Activated T-cell treated with anti-CD3 and anti-CD28 coated beads, Interleukin-2, amount 50 U/mL, for 4 hours (primary cell): Measurements from ENCODE around the gene ISG20L2. TPM values are rescaled to one million over a fixed set of nuclear protein-coding genes. Genes with fewer than 3 reads are reported as not detected.

Experiments used
- ATAC-seq, 2 donors: fragments of 200-7000 bp; cut with Tn5 transposase; one replicate each; pipeline ENCODE4 v1.10.0; 2021
- DNase-seq: peaks from one replicate; pipeline ENCODE4 v3.0.0-alpha.2; 2020
- H3K27me3 Mint-ChIP-seq: one replicate; pipeline ENCODE4 v1.8.0; 2021; ENCODE audit warnings: low read depth, mixed read lengths
- H3K36me3 Mint-ChIP-seq: one replicate; pipeline ENCODE4 v1.8.0; 2022; ENCODE audit warnings: mixed read lengths; ENCODE audit not compliant: insufficient read depth
- H3K4me1 Mint-ChIP-seq: one replicate; pipeline ENCODE4 v1.8.0; 2021; ENCODE audit warnings: low read depth, mixed read lengths
- H3K4me3 Mint-ChIP-seq: one replicate; pipeline ENCODE4 v1.8.0; 2021; ENCODE audit warnings: mild to moderate bottlenecking, moderate library complexity, mixed read lengths
- H3K9me3 Mint-ChIP-seq: one replicate; pipeline ENCODE4 v1.8.0; 2021; ENCODE audit warnings: mixed read lengths
- total RNA-seq, 3 donors: library from RNA; stranded (reverse); gene quantifications; one replicate each; pipeline ENCODE4 v1.2.1, GENCODE V29; 2021

Gene ISG20L2
- total RNA-seq, 3 donors from 2014 or later: 62.4 to 65.9 (median 63.8) TPM

DNA sequence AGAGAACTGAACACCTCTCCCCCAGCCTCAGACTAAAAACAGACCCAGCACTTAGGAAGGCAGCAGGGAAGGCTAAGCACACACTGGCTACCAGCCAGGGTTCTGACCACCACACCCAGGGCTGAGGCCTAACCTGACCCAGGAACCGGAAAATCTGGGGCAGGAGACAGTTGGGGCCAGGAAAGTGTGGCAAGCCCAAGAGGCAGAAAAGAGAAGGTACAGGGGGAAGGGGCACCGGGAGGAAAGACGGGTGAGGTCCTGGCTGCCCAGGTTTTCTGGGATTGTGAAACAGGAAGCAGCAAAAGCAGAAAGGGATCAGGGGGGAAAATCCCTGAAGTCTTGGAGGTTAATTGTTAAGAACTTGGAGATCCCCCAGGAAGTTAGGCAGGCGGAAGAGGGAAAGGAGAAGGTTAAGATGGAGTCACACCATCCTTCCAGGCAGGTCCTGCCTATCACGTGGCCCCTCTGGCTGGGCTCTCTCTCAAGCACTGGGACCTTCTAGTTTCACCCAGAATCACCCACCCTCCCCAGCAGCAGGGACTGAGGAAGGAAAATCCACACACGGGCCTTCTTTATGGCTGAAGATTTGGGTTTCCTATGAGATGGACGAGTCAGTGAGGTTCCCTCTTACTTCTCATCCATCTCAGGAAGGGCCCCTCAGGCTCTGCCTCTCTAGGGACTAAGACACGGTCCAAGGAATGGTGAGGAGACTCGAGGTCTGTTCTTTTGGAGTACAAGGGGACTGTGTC lies 20.3 kb upstream of the ISG20L2 start:
- DNase-seq (no peak), ATAC-seq (no peak)
- peak overlapping the region; percentile 94 for H3K4me3 Mint-ChIP-seq
- no peaks in the 10 kb centered on the region for H3K27me3 Mint-ChIP-seq
- no peaks in the 10 kb centered on the region for H3K9me3 Mint-ChIP-seq
- H3K36me3 Mint-ChIP-seq: peaks cover 10% of the 10 kb centered on the region
- H3K4me1 Mint-ChIP-seq: peaks cover 57% of the 10 kb centered on the region

- no peak for DNase-seq
- Mint-ChIP-seq H3K9me3 (no peaks in the 10 kb centered on the region), H3K27me3 (no peaks in the 10 kb centered on the region), H3K4me1 (peaks cover 53% of the 10 kb centered on the region), H3K36me3 (peaks cover 15% of the 10 kb centered on the region), H3K4me3 (peak overlapping the region; percentile 94)
- ATAC-seq: no peak
Measured at GRCh38 chr1:156747742-156748669, 19.4 kb upstream of the ISG20L2 start.

DNA sequence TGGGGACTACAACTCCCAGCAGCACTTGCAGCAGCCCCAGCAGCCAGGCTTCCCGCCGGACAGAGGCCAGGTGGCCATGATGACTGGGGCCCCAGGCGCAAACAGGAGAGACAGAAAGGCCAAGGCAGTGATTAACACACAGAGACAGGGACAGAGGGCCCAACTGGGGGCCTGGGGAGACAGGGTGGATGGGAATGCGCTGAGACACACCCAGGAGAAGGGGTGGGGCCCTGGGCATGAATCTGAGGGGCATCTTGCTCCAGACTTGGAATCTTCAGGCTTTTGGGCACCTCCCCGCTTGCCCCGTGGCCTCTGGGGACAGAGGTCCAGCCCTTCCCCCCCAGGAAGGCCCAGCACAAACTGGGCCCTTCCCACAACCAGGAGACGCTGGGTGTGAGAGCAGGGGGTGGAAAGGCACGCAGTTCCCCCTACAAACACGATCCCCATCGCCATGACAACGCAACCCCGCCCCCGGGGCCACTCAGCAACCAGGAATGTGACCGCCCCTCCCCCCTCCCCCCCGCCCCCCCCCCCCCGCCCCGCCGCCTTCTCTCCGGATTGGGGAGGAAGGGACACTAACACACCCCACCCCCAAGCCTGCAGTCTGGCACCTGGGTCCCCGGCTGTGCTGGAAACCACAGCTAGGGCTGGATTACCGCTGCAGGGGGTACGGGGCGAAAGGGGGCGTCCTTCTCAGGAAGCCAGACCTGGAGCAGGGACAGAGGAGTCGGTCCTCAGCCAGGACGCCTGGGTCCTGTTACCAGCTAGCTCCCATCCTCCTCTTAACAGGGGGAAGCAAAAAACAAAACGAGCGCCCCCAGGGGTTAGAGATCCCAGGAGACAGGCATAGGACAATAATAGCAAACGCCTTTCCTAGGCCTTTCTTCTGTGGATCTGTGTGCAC lies 18.4 kb upstream of the ISG20L2 start:
- Mint-ChIP-seq H3K27me3 (no peaks in the 10 kb centered on the region), H3K9me3 (no peaks in the 10 kb centered on the region), H3K4me1 (peaks cover 52% of the 10 kb centered on the region), H3K4me3 (peak overlapping the region; percentile 94), H3K36me3 (peaks cover 20% of the 10 kb centered on the region)
- ATAC-seq: no peak
- DNase-seq: peak; percentile 45

- ATAC-seq (no peak), DNase-seq (no peak)
- Mint-ChIP-seq H3K27me3 (no peaks in the 10 kb centered on the region), H3K36me3 (peaks cover 23% of the 10 kb centered on the region), H3K4me3 (peak overlapping the region; percentile 81), H3K9me3 (no peaks in the 10 kb centered on the region), H3K4me1 (peaks cover 56% of the 10 kb centered on the region)
Measured at GRCh38 chr1:156746406-156746727, 17.8 kb upstream of the ISG20L2 start.

- Mint-ChIP-seq H3K9me3 (no peaks in the 10 kb centered on the region), H3K4me3 (peak overlapping the region; percentile 81), H3K36me3 (peaks cover 25% of the 10 kb centered on the region), H3K4me1 (peaks cover 58% of the 10 kb centered on the region), H3K27me3 (no peaks in the 10 kb centered on the region)
- DNase-seq: no peak
- no peak for ATAC-seq
Measured at GRCh38 chr1:156745881-156746280, 17.3 kb upstream of the ISG20L2 start.

DNA sequence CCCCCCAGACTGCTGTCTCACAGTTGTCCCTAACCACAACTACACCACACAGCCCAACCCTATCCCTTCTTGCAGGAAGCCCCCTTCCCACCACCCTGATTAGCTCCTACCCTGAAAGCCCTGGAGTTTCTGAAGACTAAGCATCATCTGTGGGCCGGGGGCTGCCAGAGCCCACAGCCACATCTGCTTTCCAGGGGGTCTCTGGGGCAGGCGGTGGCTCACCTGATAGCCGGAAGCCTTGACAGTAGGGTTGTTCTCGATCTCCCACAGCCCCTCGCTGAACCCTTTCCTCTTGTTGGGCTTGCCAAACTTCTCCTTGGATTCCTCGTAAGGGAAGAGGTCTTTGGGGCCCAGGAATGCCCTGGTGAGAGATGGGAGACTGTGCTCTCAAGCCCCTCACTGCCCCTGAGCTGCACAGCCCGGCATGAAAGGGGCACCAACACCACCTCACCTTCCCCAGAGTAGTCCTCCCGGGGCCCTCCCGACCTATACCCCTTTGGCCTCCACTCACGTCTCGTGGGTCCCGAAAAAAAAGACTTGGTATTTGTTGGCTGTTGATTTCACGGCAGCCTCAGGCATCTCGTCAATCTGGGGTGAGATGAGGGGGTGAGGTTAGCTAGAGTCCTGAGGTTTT lies 16.3 kb upstream of the ISG20L2 start:
- H3K9me3 Mint-ChIP-seq: no peaks in the 10 kb centered on the region
- H3K4me3 Mint-ChIP-seq: no peak overlapping the region
- peaks cover 58% of the 10 kb centered on the region for H3K4me1 Mint-ChIP-seq
- no peak for ATAC-seq
- H3K27me3 Mint-ChIP-seq: no peaks in the 10 kb centered on the region
- H3K36me3 Mint-ChIP-seq: peaks cover 25% of the 10 kb centered on the region
- DNase-seq: no peak

DNA sequence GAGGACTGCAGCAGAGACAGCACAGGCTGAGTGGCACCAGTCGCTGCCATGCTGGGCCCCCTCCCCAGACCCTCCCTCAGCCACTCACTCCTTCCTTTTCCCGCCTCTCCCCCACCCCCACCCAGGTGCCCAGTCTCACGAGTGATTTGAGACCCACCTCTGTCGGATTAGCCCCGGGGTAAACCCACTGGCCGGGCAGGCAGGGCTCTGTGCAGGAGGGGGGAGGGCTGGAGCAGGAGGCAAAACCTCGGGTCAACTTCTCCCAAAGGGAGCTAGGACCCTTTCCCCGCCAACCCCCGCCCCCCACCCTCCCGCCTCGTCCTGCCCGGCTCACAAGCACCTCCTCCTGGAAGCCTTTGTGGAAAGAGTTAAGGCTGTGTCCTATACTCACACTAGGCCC lies 15.8 kb upstream of the ISG20L2 start:
- Mint-ChIP-seq H3K4me3 (no peak overlapping the region), H3K4me1 (peaks cover 53% of the 10 kb centered on the region), H3K36me3 (peaks cover 25% of the 10 kb centered on the region), H3K9me3 (no peaks in the 10 kb centered on the region), H3K27me3 (no peaks in the 10 kb centered on the region)
- DNase-seq (no peak), ATAC-seq (no peak)

- Mint-ChIP-seq H3K9me3 (no peaks in the 10 kb centered on the region), H3K4me3 (no peak overlapping the region), H3K27me3 (no peaks in the 10 kb centered on the region), H3K36me3 (peaks cover 28% of the 10 kb centered on the region), H3K4me1 (peaks cover 52% of the 10 kb centered on the region)
- ATAC-seq (no peak), DNase-seq (no peak)
Measured at GRCh38 chr1:156743367-156744302, 15.1 kb upstream of the ISG20L2 start.

DNA sequence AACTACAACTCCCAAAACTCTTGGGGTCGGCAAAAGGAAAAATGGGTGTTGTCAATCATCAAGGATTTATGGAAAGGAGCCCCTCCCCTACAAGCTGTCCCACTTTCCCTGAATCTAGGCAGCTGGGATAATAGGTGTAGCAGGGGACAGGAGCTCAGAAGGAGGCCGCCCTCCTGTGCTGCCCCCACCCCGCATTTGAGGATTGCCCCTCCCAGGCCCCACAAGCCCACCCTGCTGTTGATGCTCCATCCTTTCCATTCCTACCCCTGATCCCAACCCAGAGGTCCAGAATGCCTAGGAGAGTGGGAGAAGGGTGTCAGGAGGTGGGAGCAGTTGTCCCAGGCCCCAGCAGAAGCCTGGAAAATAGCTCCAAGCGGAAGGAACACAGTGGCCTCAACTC lies 14.2 kb upstream of the ISG20L2 start:
- Mint-ChIP-seq H3K9me3 (no peaks in the 10 kb centered on the region), H3K4me3 (no peak overlapping the region), H3K36me3 (peaks cover 32% of the 10 kb centered on the region), H3K4me1 (peaks cover 44% of the 10 kb centered on the region), H3K27me3 (no peaks in the 10 kb centered on the region)
- DNase-seq (no peak), ATAC-seq (no peak)

DNA sequence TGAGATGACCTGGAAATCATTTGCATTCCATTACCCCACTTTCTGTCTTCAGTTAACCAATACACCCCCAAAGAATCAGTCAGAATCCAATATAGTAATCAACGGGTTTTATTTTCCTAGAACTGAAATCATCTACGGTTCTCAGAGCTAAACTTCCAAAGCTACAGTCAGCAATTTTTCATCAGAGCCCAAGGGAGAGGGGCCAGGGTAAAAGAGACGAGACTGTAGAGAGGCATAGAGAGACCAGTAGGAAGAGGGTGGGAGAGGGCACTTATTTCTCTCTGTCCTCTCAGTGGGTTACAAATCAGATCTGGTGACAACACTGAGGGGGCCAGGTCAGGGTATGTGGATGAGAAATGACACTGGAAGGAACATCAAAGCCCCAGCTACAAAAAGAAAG lies 13.5 kb upstream of the ISG20L2 start:
- DNase-seq (no peak), ATAC-seq (no peak)
- peaks cover 35% of the 10 kb centered on the region for H3K36me3 Mint-ChIP-seq
- H3K4me3 Mint-ChIP-seq: peak overlapping the region; percentile 92
- no peaks in the 10 kb centered on the region for H3K9me3 Mint-ChIP-seq
- no peaks in the 10 kb centered on the region for H3K27me3 Mint-ChIP-seq
- peaks cover 37% of the 10 kb centered on the region for H3K4me1 Mint-ChIP-seq

GRCh38 chr1:156741481-156741983 lies 13.0 kb upstream of the ISG20L2 start:
- no peaks in the 10 kb centered on the region for H3K9me3 Mint-ChIP-seq
- H3K36me3 Mint-ChIP-seq: peaks cover 35% of the 10 kb centered on the region
- ATAC-seq (no peak), DNase-seq (no peak)
- H3K27me3 Mint-ChIP-seq: no peaks in the 10 kb centered on the region
- H3K4me1 Mint-ChIP-seq: peaks cover 35% of the 10 kb centered on the region
- peak overlapping the region; percentile 92 for H3K4me3 Mint-ChIP-seq

DNA sequence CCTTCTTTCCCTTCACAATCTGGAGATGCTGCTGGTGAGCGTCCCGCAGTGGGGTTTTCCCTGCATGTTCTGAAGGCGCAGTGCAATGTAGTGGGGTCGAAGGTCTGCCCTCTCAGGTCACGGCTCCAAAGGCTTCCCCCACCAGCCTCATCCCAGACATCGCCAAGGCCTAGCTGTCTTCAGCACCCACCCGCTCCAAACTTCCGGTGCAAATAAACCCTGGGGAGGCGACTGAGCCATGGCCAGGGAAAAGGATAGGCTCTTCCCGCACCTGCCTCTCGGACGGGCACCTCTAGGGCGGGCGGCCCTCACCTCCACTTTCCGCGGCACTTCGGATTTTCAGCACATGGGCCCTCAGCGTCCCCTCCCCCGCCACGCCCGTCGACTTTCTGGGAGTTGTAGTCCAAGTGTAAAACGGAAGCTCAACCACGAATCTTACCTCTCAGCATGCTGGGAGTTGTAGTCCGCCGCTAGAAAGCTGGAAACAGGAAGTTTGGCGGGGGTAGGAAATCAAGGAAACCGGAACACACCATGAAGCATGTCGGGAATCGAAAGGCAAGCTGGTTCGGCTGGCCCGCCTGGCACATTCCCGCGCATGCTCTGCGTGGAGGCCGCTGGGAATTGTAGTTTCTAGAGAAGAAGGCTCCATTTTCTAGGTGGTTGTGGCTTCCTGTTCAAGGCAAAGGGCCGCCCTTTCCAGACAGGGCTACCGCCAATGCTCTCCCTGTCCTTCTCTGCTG lies 12.3 kb upstream of the ISG20L2 start, which contains the start of gene MRPL24:
TSS of gene MRPL24 (minus strand) at position 348 of the 740 bp plus-strand sequence. CDS start 2,384 bp downstream, outside the sequence.
- peaks cover 33% of the 10 kb centered on the region for H3K36me3 Mint-ChIP-seq
- ATAC-seq: peak; percentile 88 to 93

More for the DNA sequence above, 12.3 kb upstream of the ISG20L2 start, which contains the start of gene MRPL24:
- Mint-ChIP-seq H3K4me3 (peak within 1 kb of the TSS; percentile 92), H3K9me3 (no peaks in the 10 kb centered on the region), H3K27me3 (no peaks in the 10 kb centered on the region), H3K4me1 (peaks cover 30% of the 10 kb centered on the region)
- DNase-seq: peak; percentile 92
